Retinal pigment epithelial cell (primary cell): ENCODE measurements around the gene MLLT3.
A peak's percentile ranks its signal among the peaks of the same experiment; 100 is the strongest.

ENCODE experiments used
- DNase-seq: peaks from one replicate; pipeline ENCODE4 v3.0.0-alpha.2; 2010; ENCODE audit warnings: low read depth
- H3K4me3 ChIP-seq: 2 replicates; pipeline ENCODE4 v1.5.1; 2011; ENCODE audit warnings: mild to moderate bottlenecking, low read length, control low read depth, moderate library complexity
- TF ChIP-seq, protein P1 (sequence below): conservative IDR thresholded peaks from 2 replicates; pipeline ENCODE4 v1.5.1; 2011; ENCODE audit warnings: low read depth, low read length, control low read depth, inconsistent platforms

MLLT3 gene

DNA sequence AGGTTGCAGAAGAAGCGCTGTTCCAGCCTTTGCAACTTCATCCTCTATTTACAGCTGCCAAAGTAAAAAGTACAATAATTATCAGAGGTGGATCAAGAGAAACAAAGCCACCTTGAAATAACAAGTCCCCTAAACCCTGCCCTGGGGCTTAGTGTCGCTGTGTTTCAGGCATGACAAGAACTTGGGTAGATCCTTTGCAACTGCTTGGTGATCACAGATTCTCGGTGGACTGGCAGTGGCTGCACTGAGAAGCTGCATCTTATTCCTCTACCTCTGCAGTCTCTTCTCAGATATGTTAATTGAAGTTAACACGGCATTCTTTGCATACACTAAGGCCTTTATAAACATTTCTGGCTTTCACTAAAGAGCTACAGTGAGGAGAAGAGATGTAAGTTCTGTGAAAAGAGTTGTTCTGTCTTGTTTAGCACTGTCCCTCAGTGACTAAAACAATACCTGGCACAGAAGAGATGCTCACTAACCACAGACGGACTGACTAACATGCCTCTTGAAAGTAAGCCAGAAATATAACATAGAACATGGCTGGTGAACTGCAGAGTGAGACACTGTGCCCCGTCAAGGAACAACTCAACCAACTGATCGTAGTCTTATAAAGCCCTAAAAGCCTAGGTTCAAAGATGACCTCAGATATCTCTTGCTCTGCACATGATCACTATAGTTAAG, 144.2 kb downstream of the MLLT3 start:
- H3K4me3 ChIP-seq = no peak overlapping the region
- TF ChIP-seq, protein P1, sequence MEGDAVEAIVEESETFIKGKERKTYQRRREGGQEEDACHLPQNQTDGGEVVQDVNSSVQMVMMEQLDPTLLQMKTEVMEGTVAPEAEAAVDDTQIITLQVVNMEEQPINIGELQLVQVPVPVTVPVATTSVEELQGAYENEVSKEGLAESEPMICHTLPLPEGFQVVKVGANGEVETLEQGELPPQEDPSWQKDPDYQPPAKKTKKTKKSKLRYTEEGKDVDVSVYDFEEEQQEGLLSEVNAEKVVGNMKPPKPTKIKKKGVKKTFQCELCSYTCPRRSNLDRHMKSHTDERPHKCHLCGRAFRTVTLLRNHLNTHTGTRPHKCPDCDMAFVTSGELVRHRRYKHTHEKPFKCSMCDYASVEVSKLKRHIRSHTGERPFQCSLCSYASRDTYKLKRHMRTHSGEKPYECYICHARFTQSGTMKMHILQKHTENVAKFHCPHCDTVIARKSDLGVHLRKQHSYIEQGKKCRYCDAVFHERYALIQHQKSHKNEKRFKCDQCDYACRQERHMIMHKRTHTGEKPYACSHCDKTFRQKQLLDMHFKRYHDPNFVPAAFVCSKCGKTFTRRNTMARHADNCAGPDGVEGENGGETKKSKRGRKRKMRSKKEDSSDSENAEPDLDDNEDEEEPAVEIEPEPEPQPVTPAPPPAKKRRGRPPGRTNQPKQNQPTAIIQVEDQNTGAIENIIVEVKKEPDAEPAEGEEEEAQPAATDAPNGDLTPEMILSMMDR = no peak
- no peak for DNase-seq

DNA sequence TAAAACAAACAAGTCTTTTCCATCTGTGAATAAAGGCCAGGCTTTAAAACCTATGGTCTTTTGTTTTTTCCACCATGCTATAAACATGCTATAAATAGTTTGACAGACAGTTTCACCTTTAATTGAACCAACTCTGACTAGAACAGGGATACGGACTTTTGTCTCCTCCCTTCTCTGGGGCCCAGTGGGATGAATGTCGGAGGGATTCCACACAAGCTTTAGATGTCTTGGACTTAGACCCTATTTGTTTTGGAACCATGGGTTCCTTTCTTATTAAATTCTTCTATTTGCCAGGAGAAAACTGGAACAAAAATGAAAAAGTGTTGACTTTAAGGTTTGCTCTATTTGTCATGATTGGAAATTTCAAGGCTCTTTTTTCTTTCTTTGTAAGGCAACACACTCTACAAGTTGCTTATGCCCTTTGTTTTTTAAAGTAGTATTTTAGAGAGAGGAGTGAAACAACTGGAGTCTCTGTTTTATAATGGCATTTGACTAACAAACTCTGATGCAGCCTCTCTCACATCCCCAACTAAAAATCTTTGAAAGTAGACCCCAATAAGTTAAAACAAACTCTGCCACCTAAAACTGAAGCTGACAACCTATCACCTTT, 145.3 kb downstream of the MLLT3 start:
- H3K4me3 ChIP-seq = no peak overlapping the region
- TF ChIP-seq, protein P1 = no peak

DNA sequence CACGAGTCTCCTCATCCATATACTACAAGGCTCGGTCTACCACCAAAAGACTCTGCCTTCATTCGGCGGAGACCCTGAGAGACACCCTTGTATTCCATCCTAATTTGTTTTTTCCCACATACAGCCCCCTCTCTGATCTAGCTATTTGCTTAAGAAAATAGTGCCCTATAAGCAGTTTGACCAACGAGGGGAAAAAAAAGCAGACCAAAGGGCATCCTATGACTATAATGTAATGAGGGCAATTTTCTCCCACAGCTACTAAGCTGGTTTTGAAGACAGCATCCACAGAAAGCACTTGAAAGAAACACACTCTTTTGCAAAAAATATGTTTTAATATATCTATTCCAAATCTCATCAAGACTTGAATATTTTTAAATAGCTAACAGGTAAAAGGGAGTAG, 147.8 kb downstream of the MLLT3 start:
- TF ChIP-seq, protein P1 = no peak
- no peak for DNase-seq

More for the DNA sequence above, 145.3 kb downstream of the MLLT3 start:
- peak; percentile 46 for DNase-seq

DNA sequence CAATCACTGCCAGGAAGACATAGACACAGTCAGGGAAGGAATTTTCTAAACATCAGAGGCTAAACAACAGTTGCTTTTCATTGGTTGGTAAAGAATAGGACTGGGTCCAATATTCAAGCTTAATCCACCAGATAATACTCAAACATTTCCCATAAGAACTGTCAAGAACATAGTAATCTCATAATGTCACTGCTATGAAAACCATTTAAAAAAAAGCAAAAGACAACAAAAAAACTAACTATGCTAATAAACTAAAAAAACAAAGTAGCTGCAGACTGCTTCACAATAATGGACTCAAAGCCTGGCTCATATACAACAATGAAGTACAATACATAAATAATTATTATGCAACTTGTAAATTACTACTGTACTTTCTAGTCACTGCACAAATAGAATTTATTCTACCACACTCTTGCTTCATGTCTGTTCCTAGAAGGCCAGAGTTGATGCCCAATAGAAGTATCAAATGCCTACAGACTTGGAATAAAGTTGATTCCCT, 148.7 kb downstream of the MLLT3 start:
- peak; percentile 34 for DNase-seq
- TF ChIP-seq, protein P1 = no peak
- H3K4me3 ChIP-seq = no peak overlapping the region

More for the DNA sequence above, 147.8 kb downstream of the MLLT3 start:
- no peak overlapping the region for H3K4me3 ChIP-seq

DNA sequence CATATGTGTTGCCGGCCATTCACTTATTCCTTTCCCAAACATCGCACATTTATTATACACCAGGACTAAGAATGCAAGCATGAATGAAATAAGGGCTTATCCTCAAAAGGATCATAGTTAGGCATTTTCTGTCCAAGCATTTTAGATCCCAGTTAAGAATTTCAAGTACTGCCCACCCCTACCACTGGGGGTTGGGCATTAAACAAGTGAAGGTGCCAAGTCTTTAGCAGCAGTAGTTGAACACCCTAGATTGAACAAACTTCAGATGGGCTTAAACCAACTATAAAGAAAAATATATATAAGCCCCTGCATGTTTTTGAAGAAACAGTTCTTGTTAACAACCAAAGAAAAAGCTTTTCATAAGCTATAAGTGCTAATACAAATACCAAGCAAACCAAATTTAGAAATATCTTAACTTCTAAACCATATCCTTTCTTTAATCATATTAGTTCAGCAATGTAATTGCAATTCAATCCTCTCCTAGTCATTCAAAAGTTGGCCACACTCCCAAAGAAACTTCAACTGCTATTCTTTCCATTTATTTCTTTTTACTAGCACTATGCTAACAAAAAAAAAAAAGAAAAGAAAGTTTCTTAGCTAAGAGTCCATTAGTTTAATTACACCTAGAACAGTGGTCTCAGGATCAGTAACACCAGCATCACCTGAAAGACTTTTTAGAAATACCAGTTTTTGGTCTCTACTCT, 149.8 kb downstream of the MLLT3 start:
- peak; percentile 40 for DNase-seq
- TF ChIP-seq, protein P1 = no peak
- no peak overlapping the region for H3K4me3 ChIP-seq

DNA sequence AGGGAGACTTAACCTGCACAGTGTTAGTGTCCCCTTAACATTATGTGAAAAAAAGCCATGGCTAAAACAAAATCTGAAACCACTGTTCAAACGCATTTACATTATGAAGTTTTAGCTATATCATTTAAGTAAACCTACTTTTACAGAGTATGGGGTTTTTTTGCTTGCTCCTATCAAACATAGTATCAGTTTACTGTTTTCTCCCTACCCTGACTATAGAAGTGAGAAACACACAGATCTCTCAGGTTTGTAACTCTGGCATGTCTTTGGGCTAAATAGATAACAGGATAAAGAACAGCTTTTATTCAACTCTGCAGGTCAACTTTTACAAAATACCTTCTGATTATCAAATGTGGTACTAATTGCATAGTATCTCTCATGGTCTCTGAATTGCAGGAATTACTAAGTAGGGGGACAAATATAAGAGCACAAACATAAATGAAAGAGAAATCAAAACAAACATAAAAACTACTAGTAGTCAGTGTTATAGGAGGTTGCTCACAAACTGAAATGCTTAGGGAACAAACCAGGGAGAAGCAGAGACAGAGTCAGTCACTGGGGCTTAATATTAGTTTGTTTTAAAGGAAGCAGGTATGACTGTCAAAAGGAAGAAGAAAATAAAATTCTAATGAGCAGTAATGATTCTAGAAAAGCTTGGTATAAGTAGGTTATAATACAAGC, 155.8 kb downstream of the MLLT3 start:
- DNase-seq = no peak
- no peak overlapping the region for H3K4me3 ChIP-seq
- TF ChIP-seq, protein P1 = no peak
